Measurements from ENCODE around the gene EPN1. TPM values are rescaled to one million over a fixed set of nuclear protein-coding genes. Genes with fewer than 3 reads are reported as not detected.

The EPN1 gene
- total RNA-seq, 2 donors from 2014 or later: 148 to 149 TPM

- H3K4me3 Mint-ChIP-seq: no peak overlapping the region
- Histone ChIP-seq H3K27ac (ENCODE audit: low read depth, low read length) (no peak overlapping the region), H3K4me1 (ENCODE audit: control insufficient read depth, insufficient read depth, low read length) (peaks cover 6% of the 10 kb centered on the region), H3K36me3 (ENCODE audit: control insufficient read depth, insufficient read depth, low read length) (peaks cover 11% of the 10 kb centered on the region), H3K9ac (ENCODE audit: extremely low read depth, low read length, poor library complexity, severe bottlenecking) (no peak overlapping the region), H3K27me3 (ENCODE audit: control insufficient read depth, insufficient read depth, low read length, poor library complexity, severe bottlenecking) (no peaks in the 10 kb centered on the region), H3K4me3 (ENCODE audit: low read length) (no peak overlapping the region), H3K9me3 (ENCODE audit: control insufficient read depth, low read length) (no peaks in the 10 kb centered on the region)
- DNase-seq: no peak
- H3K36me3 Mint-ChIP-seq (ENCODE audit: low read depth): peaks cover 14% of the 10 kb centered on the region
- no peak overlapping the region for H3K27ac Mint-ChIP-seq
- 82 to 91% methylated on average over 15 to 18 of the region's 18 CpGs for WGBS, 2 experiments (ENCODE audit: insufficient coverage in 1 of 2, insufficient read length in 1 of 2)
- no peaks in the 10 kb centered on the region for H3K9me3 Mint-ChIP-seq
- no peak for TF ChIP-seq CTCF (conservative IDR thresholded peaks at IDR 0.05)
- peaks cover 15% of the 10 kb centered on the region for H3K4me1 Mint-ChIP-seq
- peaks cover 2% of the 10 kb centered on the region for H3K27me3 Mint-ChIP-seq (ENCODE audit: insufficient read depth)
Measured at GRCh38 chr19:55651236-55651635, 23.8 kb upstream of the EPN1 start.

GRCh38 chr19:55652311-55653128 lies 22.5 kb upstream of the EPN1 start:
- peaks cover 2% of the 10 kb centered on the region for H3K4me1 ChIP-seq (ENCODE audit: control insufficient read depth, insufficient read depth, low read length)
- WGBS, 2 experiments (ENCODE audit: insufficient coverage in 1 of 2, insufficient read length in 1 of 2): 75 to 92% methylated on average over 28 to 71 of the region's 71 CpGs
- peaks cover 22% of the 10 kb centered on the region for H3K4me1 Mint-ChIP-seq
- H3K36me3 ChIP-seq (ENCODE audit: control insufficient read depth, insufficient read depth, low read length): peaks cover 11% of the 10 kb centered on the region
- H3K4me3 ChIP-seq (ENCODE audit: low read length): no peak overlapping the region
- no peaks in the 10 kb centered on the region for H3K9me3 Mint-ChIP-seq
- peaks cover 7% of the 10 kb centered on the region for H3K36me3 Mint-ChIP-seq (ENCODE audit: low read depth)
- DNase-seq: peak; percentile 87
- H3K4me3 Mint-ChIP-seq: peak overlapping the region; percentile 94
- no peaks in the 10 kb centered on the region for H3K27me3 ChIP-seq (ENCODE audit: control insufficient read depth, insufficient read depth, low read length, poor library complexity, severe bottlenecking)
- peaks cover 2% of the 10 kb centered on the region for H3K27me3 Mint-ChIP-seq (ENCODE audit: insufficient read depth)
- H3K27ac ChIP-seq (ENCODE audit: low read depth, low read length): no peak overlapping the region
- H3K9me3 ChIP-seq (ENCODE audit: control insufficient read depth, low read length): no peaks in the 10 kb centered on the region
- no peak overlapping the region for H3K9ac ChIP-seq (ENCODE audit: extremely low read depth, low read length, poor library complexity, severe bottlenecking)
- no peak overlapping the region for H3K27ac Mint-ChIP-seq
- no peak for TF ChIP-seq CTCF (conservative IDR thresholded peaks at IDR 0.05)

GRCh38 chr19:55653651-55654322 lies 21.2 kb upstream of the EPN1 start:
- Histone ChIP-seq H3K27me3 (ENCODE audit: control insufficient read depth, insufficient read depth, low read length, poor library complexity, severe bottlenecking) (no peaks in the 10 kb centered on the region), H3K36me3 (ENCODE audit: control insufficient read depth, insufficient read depth, low read length) (peaks cover 11% of the 10 kb centered on the region), H3K9ac (ENCODE audit: extremely low read depth, low read length, poor library complexity, severe bottlenecking) (peak overlapping the region; percentile 96), H3K4me3 (ENCODE audit: low read length) (peak overlapping the region; percentile 97), H3K4me1 (ENCODE audit: control insufficient read depth, insufficient read depth, low read length) (peaks cover 5% of the 10 kb centered on the region), H3K9me3 (ENCODE audit: control insufficient read depth, low read length) (no peaks in the 10 kb centered on the region), H3K27ac (ENCODE audit: low read depth, low read length) (peak overlapping the region; percentile 97)
- 0 to 1% methylated on average over 46 to 57 of the region's 57 CpGs for WGBS, 2 experiments (ENCODE audit: insufficient coverage in 1 of 2, insufficient read length in 1 of 2)
- Mint-ChIP-seq H3K4me3 (peak overlapping the region; percentile 94), H3K36me3 (ENCODE audit: low read depth) (peaks cover 9% of the 10 kb centered on the region), H3K27ac (peak overlapping the region; percentile 99), H3K27me3 (ENCODE audit: insufficient read depth) (peaks cover 2% of the 10 kb centered on the region), H3K4me1 (peaks cover 25% of the 10 kb centered on the region), H3K9me3 (no peaks in the 10 kb centered on the region)
- TF ChIP-seq CTCF (conservative IDR thresholded peaks at IDR 0.05): peak; percentile 100
- peak; percentile 98 for DNase-seq
